Heart left ventricle (tissue), 16 donors: Measurements from ENCODE around the gene CLRN2. TPM values are rescaled to one million over a fixed set of nuclear protein-coding genes. Genes with fewer than 3 reads are reported as not detected.

Source experiments
- ATAC-seq, 4 donors: fragments of 200-7000 bp; cut with Tn5 transposase; one replicate each; pipeline ENCODE4 v1.9.1; 2020 to 2022; ENCODE audit warnings: moderate library complexity in 4 of 4, mild to moderate bottlenecking in 3 of 4, moderate number of reproducible peaks in 1 of 4
- DNase-seq, 5 donors: peaks; one replicate each; pipeline ENCODE4 v3.0.0-alpha.2; 2020
- H3K27ac ChIP-seq, 12 donors: fragments of 200-600 bp; sonication (generic) in 4 of 12; one replicate each; pipeline versions ENCODE4 v1.5.0 to v1.8.0; 2016 to 2022; ENCODE audit warnings: mild to moderate bottlenecking in 2 of 12
- H3K27me3 ChIP-seq, 9 donors: fragments of 200-600 bp; sonication (generic) in 2 of 9; one replicate each; pipeline versions ENCODE4 v1.5.1 to v1.8.0; 2016 to 2022; ENCODE audit warnings: mild to moderate bottlenecking in 3 of 9
- H3K36me3 ChIP-seq, 9 donors: fragments of 200-600 bp; sonication (generic) in 2 of 9; one replicate each; pipeline versions ENCODE4 v1.5.0 to v1.8.0; 2018 to 2022; ENCODE audit warnings: mild to moderate bottlenecking in 2 of 9
- H3K4me1 ChIP-seq, 12 donors: fragments of 200-600 bp; sonication (generic) in 4 of 12; one replicate each; pipeline versions ENCODE4 v1.5.0 to v1.8.0; 2016 to 2022; ENCODE audit warnings: mild to moderate bottlenecking in 3 of 12
- H3K4me3 ChIP-seq, 12 donors: fragments of 200-600 bp; sonication (generic) in 4 of 12; one replicate each; pipeline versions ENCODE4 v1.5.0 to v1.8.0; 2017 to 2022; ENCODE audit warnings: mild to moderate bottlenecking in 9 of 12, moderate library complexity in 4 of 12
- H3K9me3 ChIP-seq, 12 donors: fragments of 200-600 bp; sonication (generic) in 4 of 12; one replicate each; pipeline versions ENCODE4 v1.5.0 to v1.8.0; 2016 to 2022; ENCODE audit warnings: mild to moderate bottlenecking in 1 of 12
- POLR2A ChIP-seq, 2 donors: fragments of 450-650 bp; IDR thresholded peaks; one replicate each; pipeline ENCODE4 v1.6.1; 2017; ENCODE audit warnings: antibody characterized with exemption in 2 of 2, mild to moderate bottlenecking in 2 of 2, moderate library complexity in 2 of 2
- WGBS, 4 donors: extraction: QIAGEN DNeasy Blood & Tissue Kit in 2 of 4; methylation state at CpG; one replicate each; pipeline versions ENCODE4 v1.1.5 to v1.1.7; 2013 to 2018; 5-methylcytosine and 5-hydroxymethylcytosine counted together
- intact Hi-C, 10 donors: fragments of 100-400 bp; cut with DNase I; formaldehyde crosslinking; loops; one replicate each; pipeline versions ENCODE4 v1.11.1 to v1.14.2; 2022
- polyA plus RNA-seq, 2 donors: library from polyadenylated mRNA; stranded (reverse); fragments of 200-250 nt; gene quantifications; one replicate each; pipeline ENCODE4 v1.2.3, GENCODE V29; 2013
- total RNA-seq, 9 donors: library from RNA; depleted of rRNA in 2 of 9; stranded (reverse); fragments of >200 nt in 2 of 9; fragmentation: NEBNext Ultra II Directional in 3 of 9; extraction: Animal tissue kit (Norgen Biotek cat#: 25700) in 3 of 9; gene quantifications; one replicate each; pipeline versions ENCODE4 v1.1.0 to v1.2.4, GENCODE V29; 2016 to 2023
- TF ChIP-seq, protein P1 (sequence below), 12 donors: fragments of 200-600 bp; sonication (generic) in 4 of 12; IDR thresholded peaks; one replicate each; pipeline versions ENCODE4 v1.5.0 to v1.8.0; 2018 to 2022; ENCODE audit warnings: antibody characterized with exemption in 12 of 12, mild to moderate bottlenecking in 5 of 12
- donor health status: ischemic (EF 13 %, LVEDD 7.1; RV severe dilation, severe dysfunction).
- donor health status: healthy with polysubstance abuse.
- donor health status: DM: no; HTN: yes; CAD: no.
- donor health status: DM: no; HTN: no; CAD: no.
- donor health status: ischemic (EF 25% LVEDD 6.9; RV normal size, moderate dysfunction).
- donor health status: ischemic (EF 25% LVEDD 5.7; RV mildly dilated, moderate dysfunction).
- donor health status: healthy.
- donor health status: DM: yes; HTN: yes; CAD: no.
- donor health status: ischemic (EF 35%, LVEDD 5.7; RV mildly dilated, moderate dysfunction).
- donor health status: nonischemic (EF 11% LVEDD 7.7; RV severe dilation, severe dysfunction).
- donor health status: DM: yes; HTN: yes; CAD: no.
- donor health status: PGD.
- donor health status: ischemic (EF 29% LVEDD 5.4; RV normal size, mild dysfunction).
- donor health status: nonischemic (EF 23%, LVEDD 6.1; RV moderate dilation, normal function).

The CLRN2 gene
- total and polyA plus RNA-seq, 11 donors, result not detected

- Histone ChIP-seq H3K36me3 (peaks cover 0 to 85% (median 58%) of the 10 kb centered on the region in 9 donors), H3K27ac (no peak overlapping the region), H3K9me3 (no peaks in the 10 kb centered on the region), H3K4me3 (no peak overlapping the region), H3K4me1 (peaks cover 0 to 28% (median 2%) of the 10 kb centered on the region in 12 donors), H3K27me3 (no peaks in the 10 kb centered on the region)
- DNase-seq, result no peak
- no peak for ATAC-seq
- WGBS, 4 donors, result 83 to 95% (median 84%) methylated on average over 3 of the region's 3 CpGs
- TF ChIP-seq, protein P1, sequence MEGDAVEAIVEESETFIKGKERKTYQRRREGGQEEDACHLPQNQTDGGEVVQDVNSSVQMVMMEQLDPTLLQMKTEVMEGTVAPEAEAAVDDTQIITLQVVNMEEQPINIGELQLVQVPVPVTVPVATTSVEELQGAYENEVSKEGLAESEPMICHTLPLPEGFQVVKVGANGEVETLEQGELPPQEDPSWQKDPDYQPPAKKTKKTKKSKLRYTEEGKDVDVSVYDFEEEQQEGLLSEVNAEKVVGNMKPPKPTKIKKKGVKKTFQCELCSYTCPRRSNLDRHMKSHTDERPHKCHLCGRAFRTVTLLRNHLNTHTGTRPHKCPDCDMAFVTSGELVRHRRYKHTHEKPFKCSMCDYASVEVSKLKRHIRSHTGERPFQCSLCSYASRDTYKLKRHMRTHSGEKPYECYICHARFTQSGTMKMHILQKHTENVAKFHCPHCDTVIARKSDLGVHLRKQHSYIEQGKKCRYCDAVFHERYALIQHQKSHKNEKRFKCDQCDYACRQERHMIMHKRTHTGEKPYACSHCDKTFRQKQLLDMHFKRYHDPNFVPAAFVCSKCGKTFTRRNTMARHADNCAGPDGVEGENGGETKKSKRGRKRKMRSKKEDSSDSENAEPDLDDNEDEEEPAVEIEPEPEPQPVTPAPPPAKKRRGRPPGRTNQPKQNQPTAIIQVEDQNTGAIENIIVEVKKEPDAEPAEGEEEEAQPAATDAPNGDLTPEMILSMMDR (IDR thresholded peaks at IDR 0.05), result no peak
- TF ChIP-seq POLR2A (IDR thresholded peaks at IDR 0.05), result no peak
- intact Hi-C loops, result no loop called here
Measured at GRCh38 chr4:17491196-17491595, 23.8 kb upstream of the CLRN2 start.

DNA sequence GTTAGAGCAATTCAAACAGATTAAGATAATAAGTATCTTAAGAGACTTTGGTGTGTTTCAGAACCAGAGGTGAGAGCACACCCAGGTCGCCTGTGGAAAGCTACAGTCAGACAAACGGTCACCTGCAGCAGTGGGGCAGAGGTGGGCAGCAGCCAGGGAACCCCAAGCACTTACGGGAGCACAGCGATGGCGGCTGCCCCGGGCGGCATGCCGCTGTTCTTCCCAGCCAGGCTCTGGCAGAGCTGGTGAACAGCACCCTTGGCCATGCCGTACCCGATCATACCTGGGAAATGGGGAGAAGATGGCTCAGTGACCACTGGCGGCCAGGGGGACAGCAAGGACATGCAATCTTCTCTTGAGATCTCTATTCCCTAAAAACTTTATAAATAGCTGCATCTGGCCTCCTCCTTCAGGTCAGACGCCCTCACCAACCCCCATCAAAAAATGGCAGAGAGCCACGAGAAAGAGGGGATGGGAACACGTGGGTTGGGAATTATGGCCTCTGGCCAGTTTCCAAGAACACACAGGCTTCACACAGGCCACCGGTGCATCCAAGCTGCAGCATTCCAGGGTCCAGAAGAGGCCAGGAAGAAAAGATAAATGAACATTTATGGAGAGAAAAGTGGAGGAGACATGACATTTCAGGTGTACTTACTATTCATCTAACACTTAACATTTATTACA is 22.8 kb upstream of the CLRN2 start:
- Histone ChIP-seq H3K36me3 (peaks cover 0 to 83% (median 58%) of the 10 kb centered on the region in 9 donors), H3K27ac (no peak overlapping the region), H3K9me3 (no peaks in the 10 kb centered on the region), H3K27me3 (no peaks in the 10 kb centered on the region), H3K4me1 (peaks cover 0 to 28% (median 2%) of the 10 kb centered on the region in 12 donors), H3K4me3 (no peak overlapping the region)
- TF ChIP-seq, protein P1 (IDR thresholded peaks at IDR 0.05), result no peak
- TF ChIP-seq POLR2A (IDR thresholded peaks at IDR 0.05), result no peak
- intact Hi-C loops, result no loop called here
- 76 to 80% (median 79%) methylated on average over 15 of the region's 15 CpGs for WGBS, 4 donors
- DNase-seq, result no peak
- peak in 1 of 4 donors; percentile 33 for ATAC-seq

- Histone ChIP-seq H3K9me3 (no peaks in the 10 kb centered on the region), H3K36me3 (peaks cover 0 to 83% (median 59%) of the 10 kb centered on the region in 9 donors), H3K27me3 (no peaks in the 10 kb centered on the region), H3K4me3 (no peak overlapping the region), H3K27ac (no peak overlapping the region), H3K4me1 (peaks cover 0 to 28% (median 2%) of the 10 kb centered on the region in 12 donors)
- TF ChIP-seq, protein P1 (IDR thresholded peaks at IDR 0.05), result no peak
- no peak for TF ChIP-seq POLR2A (IDR thresholded peaks at IDR 0.05)
- ATAC-seq, result no peak
- DNase-seq, result no peak
- intact Hi-C loops, result no loop called here
- 92 to 97% (median 95%) methylated on average over 2 of the region's 2 CpGs for WGBS, 4 donors
Measured at GRCh38 chr4:17492876-17493275, 22.1 kb upstream of the CLRN2 start.

GRCh38 chr4:17493619-17494018 is 21.3 kb upstream of the CLRN2 start:
- Histone ChIP-seq H3K9me3 (no peaks in the 10 kb centered on the region), H3K4me3 (no peak overlapping the region), H3K27me3 (no peaks in the 10 kb centered on the region), H3K4me1 (peaks cover 0 to 28% (median 2%) of the 10 kb centered on the region in 12 donors), H3K27ac (no peak overlapping the region), H3K36me3 (peaks cover 0 to 81% (median 59%) of the 10 kb centered on the region in 9 donors)
- WGBS, 4 donors, result 81 to 91% (median 86%) methylated on average over 4 of the region's 4 CpGs
- intact Hi-C loops, result no loop called here
- ATAC-seq (no peak), DNase-seq (no peak)
- TF ChIP-seq, protein P1 (IDR thresholded peaks at IDR 0.05), result no peak
- TF ChIP-seq POLR2A (IDR thresholded peaks at IDR 0.05), result no peak
